NT2/D1 (cell line): ENCODE data around the gene YPEL2.

Experiments used
- DNase-seq: peaks from one replicate; pipeline ENCODE4 v3.0.0-alpha.2; 2011; ENCODE audit warnings: low read depth, low spot score
- H3K27me3 ChIP-seq: 2 replicates; pipeline ENCODE4 v1.6.0; 2011; ENCODE audit warnings: mild to moderate bottlenecking; ENCODE audit not compliant: insufficient read length, insufficient read depth
- H3K36me3 ChIP-seq: 2 replicates; pipeline ENCODE4 v1.6.1; 2011; ENCODE audit warnings: mild to moderate bottlenecking, low read length, mixed read lengths; ENCODE audit not compliant: insufficient read depth, insufficient read length
- H3K4me1 ChIP-seq: 2 replicates; pipeline ENCODE4 v1.5.1; 2011; ENCODE audit not compliant: insufficient read depth, insufficient read length
- H3K4me3 ChIP-seq: 2 replicates; pipeline ENCODE4 v1.5.1; 2011; ENCODE audit warnings: low read depth; ENCODE audit not compliant: insufficient read length
- H3K9ac ChIP-seq: 2 replicates; pipeline ENCODE4 v1.6.0; 2011; ENCODE audit warnings: low read depth; ENCODE audit not compliant: insufficient read length
- H3K9me3 ChIP-seq: 2 replicates; pipeline ENCODE4 v1.5.1; 2011; ENCODE audit warnings: mild to moderate bottlenecking, low read length; ENCODE audit not compliant: insufficient read depth
- SUZ12 ChIP-seq: IDR thresholded peaks from 2 replicates; pipeline ENCODE4 v1.6.1; 2011; ENCODE audit not compliant: insufficient read length, insufficient read depth; ENCODE audit errors: extremely low read depth
- YY1 ChIP-seq: IDR thresholded peaks from 2 replicates; pipeline ENCODE4 v1.6.1; 2011; ENCODE audit not compliant: insufficient read length, insufficient read depth
- ZNF274 ChIP-seq: IDR thresholded peaks from 2 replicates; pipeline ENCODE4 v1.6.1; 2011; ENCODE audit warnings: mild to moderate bottlenecking, low read depth, low read length

Gene YPEL2

DNA sequence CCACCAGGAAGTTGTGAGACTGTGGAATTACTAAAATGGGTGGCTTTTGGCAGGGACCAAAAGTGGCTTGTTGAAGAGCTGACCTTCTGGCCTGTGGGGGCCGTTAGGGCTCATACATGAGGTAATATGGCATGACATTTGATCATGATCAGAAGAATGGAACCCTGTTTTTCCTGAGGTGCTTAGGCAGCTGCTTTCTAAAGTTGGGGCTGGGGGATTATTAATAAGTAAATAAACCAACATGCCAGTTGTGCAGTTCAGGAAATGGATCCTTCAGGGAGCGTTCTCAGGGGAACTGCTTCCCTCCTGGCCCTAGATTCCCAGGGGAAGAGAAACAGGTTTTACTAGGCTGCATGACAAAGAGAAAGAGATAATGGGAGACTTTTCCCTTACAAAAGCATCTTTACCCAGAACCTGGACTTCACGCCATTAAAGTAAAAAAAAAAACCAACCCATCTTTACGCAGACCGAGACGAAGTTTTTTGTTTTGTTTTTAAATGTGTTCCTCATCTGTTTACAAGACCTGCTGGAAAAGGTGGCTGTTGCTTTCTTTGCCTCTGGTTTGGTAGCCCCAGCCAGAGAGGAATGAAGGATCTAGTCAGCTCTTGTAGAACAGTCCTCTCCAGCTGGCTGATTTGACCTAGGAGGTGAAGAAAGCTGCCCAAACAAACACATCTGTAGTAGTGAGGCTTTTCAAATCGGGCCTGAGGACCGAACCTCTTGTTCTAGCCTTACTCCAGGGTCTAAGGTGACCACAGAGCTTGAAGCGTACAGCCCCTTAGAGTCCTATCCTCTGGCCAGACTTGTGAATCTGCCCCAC lies 22.7 kb downstream of the YPEL2 start:
- DNase-seq: no peak
- Histone ChIP-seq H3K27me3 (no peaks in the 10 kb centered on the region), H3K9me3 (no peaks in the 10 kb centered on the region; the same call in 1 of the 2 replicates), H3K4me3 (no peak overlapping the region), H3K36me3 (peaks cover 8% of the 10 kb centered on the region), H3K9ac (no peak overlapping the region), H3K4me1 (peaks cover 11% of the 10 kb centered on the region)
- TF ChIP-seq YY1 (no peak), SUZ12 (no peak), ZNF274 (no peak)

DNA sequence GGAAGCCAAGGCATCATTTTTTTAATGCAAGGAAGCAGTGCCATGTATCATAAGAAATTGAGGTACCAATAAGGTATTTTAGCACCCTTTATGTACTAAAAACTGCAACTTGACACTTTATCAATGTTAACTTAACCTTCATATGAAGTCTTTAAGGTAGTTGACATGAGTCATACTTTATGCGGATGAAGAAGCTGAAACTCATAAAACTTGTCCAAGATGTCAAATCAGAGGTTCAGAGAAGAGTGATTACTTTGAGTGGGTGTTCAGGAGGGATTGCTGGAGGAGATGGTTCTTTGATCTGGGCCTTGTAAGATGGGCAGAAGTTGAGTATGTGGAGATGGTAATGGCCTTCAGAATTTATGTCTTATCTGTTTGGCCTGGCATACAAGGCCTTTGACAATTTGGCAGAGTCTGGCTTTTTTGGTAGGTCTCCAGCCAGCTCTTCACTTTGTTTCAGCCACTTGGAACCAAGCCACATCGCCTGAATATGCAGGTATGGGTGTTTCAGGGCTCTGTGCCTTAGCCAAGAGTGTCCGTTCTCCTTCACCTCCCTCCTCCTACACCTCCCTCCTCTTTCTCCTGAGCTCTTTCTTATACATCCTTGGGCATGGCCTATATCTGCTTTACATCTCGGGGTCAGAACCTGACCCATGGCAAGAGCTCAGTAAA lies 23.7 kb downstream of the YPEL2 start:
- peaks cover 11% of the 10 kb centered on the region for H3K4me1 ChIP-seq
- peaks cover 8% of the 10 kb centered on the region for H3K36me3 ChIP-seq
- H3K9me3 ChIP-seq: no peaks in the 10 kb centered on the region; the same call in 1 of the 2 replicates
- no peak overlapping the region for H3K9ac ChIP-seq
- DNase-seq: no peak
- TF ChIP-seq YY1 (no peak), SUZ12 (no peak), ZNF274 (no peak)
- H3K27me3 ChIP-seq: no peaks in the 10 kb centered on the region
- no peak overlapping the region for H3K4me3 ChIP-seq

DNA sequence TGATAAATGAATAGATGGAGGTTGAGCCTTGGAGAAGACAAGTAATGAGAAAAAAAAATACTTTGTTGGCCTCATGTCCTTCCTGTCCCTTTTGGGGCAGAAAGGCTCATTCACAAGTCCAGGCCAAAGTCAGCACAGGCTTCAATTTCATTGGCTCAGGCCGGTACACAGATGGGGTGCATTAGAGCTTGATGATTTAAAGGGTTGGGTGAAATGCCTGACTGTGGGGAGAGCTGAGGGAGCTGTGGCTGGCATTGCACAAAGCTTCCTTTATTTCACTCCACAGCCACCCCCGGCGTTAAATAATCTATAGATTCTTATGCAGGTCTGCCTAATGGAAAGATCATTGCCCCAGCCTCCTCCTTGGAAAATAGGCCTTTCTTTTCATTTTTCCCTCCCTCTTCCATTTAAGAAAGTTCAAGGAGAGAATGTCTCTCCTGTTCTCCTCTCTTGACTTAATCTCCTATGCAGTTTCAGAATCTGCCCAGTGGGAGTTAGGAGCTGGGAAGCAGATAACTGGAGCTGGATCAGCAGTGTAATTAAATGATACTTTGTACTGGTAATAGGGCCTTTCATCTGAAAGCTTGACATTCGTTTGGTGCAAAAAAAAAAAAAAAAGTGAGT lies 24.4 kb downstream of the YPEL2 start:
- Histone ChIP-seq H3K4me1 (peaks cover 9% of the 10 kb centered on the region), H3K9ac (no peak overlapping the region), H3K36me3 (peaks cover 8% of the 10 kb centered on the region), H3K9me3 (no peaks in the 10 kb centered on the region; the same call in 1 of the 2 replicates), H3K4me3 (no peak overlapping the region), H3K27me3 (no peaks in the 10 kb centered on the region)
- no peak for DNase-seq
- no peak for TF ChIP-seq SUZ12
- TF ChIP-seq YY1: no peak
- no peak for TF ChIP-seq ZNF274

DNA sequence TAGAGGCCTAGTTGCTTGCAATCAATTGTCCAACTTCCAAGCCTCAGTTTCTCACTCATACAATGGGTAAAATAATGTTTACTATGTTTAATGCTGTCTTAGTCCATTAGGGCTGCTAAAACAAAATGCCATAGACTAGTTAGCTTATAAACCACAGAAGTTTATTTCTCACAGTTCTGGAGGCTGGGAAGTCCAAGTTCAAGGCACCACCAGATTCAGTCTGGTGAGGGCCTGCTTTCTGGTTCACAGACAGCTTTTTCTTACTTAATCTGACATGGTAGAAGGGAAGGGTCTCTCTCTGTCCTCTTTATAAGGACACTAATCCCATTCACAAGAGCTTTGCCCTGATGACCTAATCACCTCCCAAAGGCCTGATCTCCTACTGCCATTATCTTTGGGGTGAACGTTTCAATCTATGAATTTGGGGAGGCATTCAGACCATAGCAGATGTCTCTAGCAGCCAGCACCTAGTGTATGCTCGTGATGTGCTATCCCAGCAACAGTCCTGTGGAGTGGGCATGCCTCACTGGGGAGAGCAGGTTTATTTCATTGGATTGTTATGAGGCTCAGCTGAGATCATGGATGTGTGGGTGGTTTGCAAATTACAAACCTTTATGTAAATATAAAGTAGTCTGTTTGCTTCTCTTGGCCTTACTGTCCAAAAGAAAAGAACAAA lies 25.2 kb downstream of the YPEL2 start:
- H3K4me3 ChIP-seq: no peak overlapping the region
- H3K4me1 ChIP-seq: peaks cover 9% of the 10 kb centered on the region
- peaks cover 8% of the 10 kb centered on the region for H3K36me3 ChIP-seq
- no peak overlapping the region for H3K9ac ChIP-seq
- no peak for TF ChIP-seq SUZ12
- TF ChIP-seq YY1: no peak
- TF ChIP-seq ZNF274: no peak
- H3K9me3 ChIP-seq: no peaks in the 10 kb centered on the region; the same call in 1 of the 2 replicates
- DNase-seq: no peak
- H3K27me3 ChIP-seq: no peaks in the 10 kb centered on the region

DNA sequence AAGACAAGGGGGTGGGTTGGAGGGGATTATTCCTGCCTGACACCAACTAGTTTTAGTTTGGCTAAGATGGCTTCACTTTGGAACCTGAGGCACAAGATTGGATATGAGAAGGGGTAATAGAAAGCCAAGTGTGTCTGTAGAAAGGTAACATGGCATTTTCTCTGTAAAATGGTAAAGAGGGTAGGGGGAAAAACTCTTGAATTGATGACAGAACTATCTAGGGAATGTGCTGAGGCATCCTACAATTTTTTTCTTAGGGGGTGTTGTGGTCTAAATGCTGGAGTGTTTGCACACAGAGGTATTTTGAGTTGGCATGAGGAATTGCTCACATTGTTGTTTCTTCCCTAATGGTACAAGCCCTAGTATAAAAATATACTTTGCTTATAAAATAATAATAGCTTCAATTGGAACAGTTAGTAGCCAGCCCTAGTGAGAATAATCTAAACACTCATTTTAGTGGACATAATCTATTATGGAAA lies 25.8 kb downstream of the YPEL2 start:
- H3K4me3 ChIP-seq: no peak overlapping the region
- peaks cover 9% of the 10 kb centered on the region for H3K4me1 ChIP-seq
- DNase-seq: no peak
- H3K27me3 ChIP-seq: no peaks in the 10 kb centered on the region
- H3K36me3 ChIP-seq: peaks cover 8% of the 10 kb centered on the region
- no peak overlapping the region for H3K9ac ChIP-seq
- no peak for TF ChIP-seq SUZ12
- TF ChIP-seq YY1: no peak
- TF ChIP-seq ZNF274: no peak
- no peaks in the 10 kb centered on the region; the same call in 1 of the 2 replicates for H3K9me3 ChIP-seq

DNA sequence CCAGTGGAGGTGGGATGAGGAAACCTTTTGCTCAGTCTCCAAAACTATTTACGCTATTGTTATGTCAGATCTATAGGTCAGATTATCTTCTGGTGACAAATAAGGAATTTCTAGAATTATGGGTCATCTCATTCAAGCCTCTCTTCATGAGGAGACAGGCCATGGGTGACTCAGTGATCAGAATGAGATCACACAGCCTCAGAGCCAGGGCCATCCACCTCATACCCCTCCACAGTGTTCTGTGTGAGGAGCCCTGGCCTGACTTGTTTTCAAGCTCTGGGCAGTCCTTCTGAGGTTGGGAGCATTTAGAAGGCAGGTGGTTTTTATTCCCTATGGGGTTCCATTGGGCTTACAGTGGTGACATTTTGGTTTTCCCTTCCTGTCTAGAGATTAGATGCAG lies 26.5 kb downstream of the YPEL2 start:
- no peak for DNase-seq
- TF ChIP-seq YY1: no peak
- TF ChIP-seq ZNF274: no peak
- no peak for TF ChIP-seq SUZ12
- Histone ChIP-seq H3K4me1 (peaks cover 9% of the 10 kb centered on the region), H3K4me3 (no peak overlapping the region), H3K9me3 (no peaks in the 10 kb centered on the region; the same call in 1 of the 2 replicates), H3K9ac (no peak overlapping the region), H3K27me3 (no peaks in the 10 kb centered on the region), H3K36me3 (peaks cover 8% of the 10 kb centered on the region)

DNA sequence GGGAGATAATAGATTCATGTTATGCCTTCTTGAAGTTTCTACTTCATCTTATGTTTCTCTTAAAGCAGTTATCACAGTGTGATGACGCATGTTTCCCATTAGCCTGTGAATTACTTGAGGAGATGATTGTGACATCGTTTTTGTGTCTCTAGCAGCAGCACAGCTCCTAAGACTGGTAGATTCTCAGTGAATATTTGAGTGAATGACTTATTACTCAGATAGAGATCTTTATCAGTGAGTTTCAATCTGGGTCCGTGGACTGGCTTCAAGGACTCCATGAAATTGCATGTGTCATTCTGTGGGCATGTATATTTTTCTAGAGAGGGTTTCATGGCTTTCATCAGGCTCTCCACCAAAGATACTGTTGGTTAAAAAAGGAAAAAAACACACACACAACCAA lies 29.9 kb downstream of the YPEL2 start:
- peaks cover 13% of the 10 kb centered on the region for H3K4me1 ChIP-seq
- no peak for DNase-seq
- H3K4me3 ChIP-seq: no peak overlapping the region
- no peaks in the 10 kb centered on the region; the same call in 1 of the 2 replicates for H3K9me3 ChIP-seq
- H3K9ac ChIP-seq: no peak overlapping the region
- no peaks in the 10 kb centered on the region for H3K27me3 ChIP-seq
- TF ChIP-seq SUZ12 (no peak), ZNF274 (no peak)
- no peaks in the 10 kb centered on the region for H3K36me3 ChIP-seq
